B cell (primary cell): ENCODE measurements around the gene TRPC4AP. TPM values are rescaled to one million over a fixed set of nuclear protein-coding genes. Genes with fewer than 3 reads are reported as not detected.

Experiments
- ATAC-seq: fragments of 200-7000 bp; cut with Tn5 transposase; one replicate; pipeline ENCODE4 v1.10.0; 2021; ENCODE audit warnings: low read depth, mild to moderate bottlenecking, moderate number of reproducible peaks, moderate library complexity
- CTCF ChIA-PET: fragments of 350-600 bp; sonication (Branson Sonifier 250); formaldehyde crosslinking; loops from one replicate; lab custom pipeline; 2021; ENCODE audit warnings: antibody characterized with exemption, inconsistent platforms; lab: Charles Lee
- POLR2A ChIA-PET: fragments of 350-600 bp; sonication (Branson Sonifier 250); formaldehyde crosslinking; loops from one replicate; lab custom pipeline; 2021; ENCODE audit warnings: antibody characterized with exemption; lab: Charles Lee
- DNase-seq: peaks from one replicate; pipeline ENCODE4 v3.0.0; 2013
- H2AFZ ChIP-seq: 2 replicates; pipeline ENCODE4 v1.6.1; 2012; ENCODE audit warnings: mild to moderate bottlenecking, low read depth, low read length; ENCODE audit not compliant: insufficient read depth, poor library complexity, severe bottlenecking
- H3K27ac ChIP-seq, 2 donors: 1 replicate in 1 of 2; 2 replicates in 1 of 2; pipeline ENCODE4 v1.5.1; 2012 to 2013; ENCODE audit warnings: low read length in 2 of 2, mild to moderate bottlenecking in 2 of 2, moderate library complexity in 1 of 2
- H3K27me3 ChIP-seq, 4 experiments: fragments of 200-600 bp in 1 of 4; sonication (generic) in 1 of 4; replicated peaks in 1 of 4; 1 replicate in 2 of 4; 2 replicates in 2 of 4; pipeline versions ENCODE4 v1.6.1 to v1.7.0; 2013 to 2016; ENCODE audit warnings: low read length in 3 of 4, mild to moderate bottlenecking in 2 of 4, mixed read lengths in 1 of 4, moderate library complexity in 1 of 4; ENCODE audit not compliant: insufficient read depth in 4 of 4, control insufficient read depth in 3 of 4; ENCODE audit errors: control extremely low read depth in 1 of 4
- H3K36me3 ChIP-seq, 2 experiments: replicated peaks in 1 of 2; 1 replicate in 1 of 2; 2 replicates in 1 of 2; pipeline versions ENCODE4 v1.6.1 to v1.7.1; 2013; ENCODE audit warnings: low read length in 1 of 2; ENCODE audit not compliant: insufficient read depth in 2 of 2, control insufficient read depth in 1 of 2; ENCODE audit errors: control extremely low read depth in 1 of 2, extremely low read depth in 1 of 2
- H3K4me1 ChIP-seq, 2 donors: fragments of 200-600 bp in 1 of 2; sonication (generic) in 1 of 2; 1 replicate in 1 of 2; 2 replicates in 1 of 2; pipeline versions ENCODE4 v1.5.1 to v1.6.1; 2013 to 2017; ENCODE audit warnings: low read length in 2 of 2; ENCODE audit not compliant: control insufficient read depth in 2 of 2, insufficient read depth in 2 of 2
- H3K4me2 ChIP-seq: replicated peaks from 2 replicates; pipeline ENCODE3; 2012; ENCODE audit warnings: mild to moderate bottlenecking, low read depth, low read length; ENCODE audit not compliant: poor library complexity, severe bottlenecking
- H3K4me3 ChIP-seq, 5 experiments: fragments of 200-600 bp in 1 of 5; sonication (generic) in 1 of 5; 1 replicate in 3 of 5; 2 replicates in 2 of 5; pipeline versions ENCODE4 v1.5.1 to v1.7.0; 2011 to 2016; ENCODE audit warnings: low read length in 4 of 5, mild to moderate bottlenecking in 4 of 5, low read depth in 2 of 5, control low read depth in 1 of 5, moderate library complexity in 1 of 5; ENCODE audit not compliant: insufficient read depth in 1 of 5; ENCODE audit errors: control extremely low read depth in 1 of 5, extremely low read depth in 1 of 5
- H3K79me2 ChIP-seq: fragments of 200-600 bp; sonication (generic); one replicate; pipeline ENCODE4 v1.6.0; 2016; ENCODE audit warnings: low read length; ENCODE audit not compliant: control insufficient read depth, insufficient read depth
- H3K9ac ChIP-seq: fragments of 200-600 bp; sonication (generic); 2 replicates; pipeline ENCODE4 v1.6.1; 2017; ENCODE audit warnings: mild to moderate bottlenecking, low read length, moderate library complexity
- H3K9me3 ChIP-seq, 3 donors: one replicate each; pipeline versions ENCODE4 v1.6.1 to v1.7.1; 2013; ENCODE audit warnings: low read length in 2 of 3; ENCODE audit not compliant: control insufficient read depth in 2 of 3, insufficient read depth in 1 of 3; ENCODE audit errors: control extremely low read depth in 1 of 3
- H4K20me1 ChIP-seq: 2 replicates; pipeline ENCODE4 v1.6.0; 2012; ENCODE audit warnings: mild to moderate bottlenecking, low read length; ENCODE audit not compliant: insufficient read depth, control insufficient read depth, poor library complexity, severe bottlenecking
- H3K27ac Mint-ChIP-seq: one replicate; pipeline ENCODE4 v1.8.0; 2021; ENCODE audit warnings: mixed read lengths
- H3K27me3 Mint-ChIP-seq: one replicate; pipeline ENCODE4 v1.8.0; 2021; ENCODE audit warnings: mixed read lengths
- H3K4me1 Mint-ChIP-seq: one replicate; pipeline ENCODE4 v1.8.0; 2021; ENCODE audit warnings: mixed read lengths
- H3K4me3 Mint-ChIP-seq: one replicate; pipeline ENCODE4 v1.8.0; 2021; ENCODE audit warnings: mixed read lengths
- H3K9me3 Mint-ChIP-seq: one replicate; pipeline ENCODE4 v1.8.0; 2022; ENCODE audit warnings: mixed read lengths; ENCODE audit not compliant: insufficient read depth
- CTCF ChIP-seq: fragments of 200-600 bp; IDR thresholded peaks from one replicate; pipeline ENCODE4 v1.8.0; 2022; ENCODE audit warnings: antibody characterized with exemption, mild to moderate bottlenecking
- EZH2 ChIP-seq: IDR thresholded peaks from 2 replicates; pipeline ENCODE4 v1.6.1; 2012; ENCODE audit warnings: borderline replicate concordance, low read depth, mild to moderate bottlenecking, moderate library complexity, low read length; ENCODE audit not compliant: insufficient read depth, poor library complexity, severe bottlenecking
- whole genome bisulfite sequencing: methylation state at CpG from one replicate; pipeline ENCODE4 v1.1.5; 2013; ENCODE audit warnings: missing lambda C conversion rate; ENCODE audit not compliant: insufficient coverage; 5-methylcytosine and 5-hydroxymethylcytosine counted together
- intact Hi-C: fragments of 100-400 bp; cut with micrococcal nuclease; formaldehyde crosslinking; loops from one replicate; pipeline ENCODE4 v1.10.0; 2022
- polyA plus RNA-seq: library from polyadenylated mRNA; depleted of rRNA; stranded (reverse); fragments of >200 nt; gene quantifications from 2 replicates; pipeline ENCODE4 v1.2.3, GENCODE V29; 2012
- total RNA-seq, 2 donors: library from RNA; stranded (reverse); fragments of 120-200 nt in 1 of 2; gene quantifications; 1 replicate in 1 of 2; 2 replicates in 1 of 2; pipeline versions ENCODE4 v1.2.3 to v1.2.4, GENCODE V29; 2013 to 2022

The TRPC4AP gene
- total and polyA plus RNA-seq, 2 donors (not counting 1 experiment from before 2014, with no cell fraction given) = 62.5 to 73.2 TPM

GRCh38 chr20:35066194-35066593 lies 26.4 kb downstream of the TRPC4AP start:
- Histone ChIP-seq H4K20me1 (peaks cover 61% of the 10 kb centered on the region), H3K4me2 (no peak overlapping the region), H3K4me1 (peaks cover 0 to 6% of the 10 kb centered on the region in 2 donors), H3K27ac (no peak overlapping the region), H3K9ac (no peak overlapping the region), H3K4me3 (no peak overlapping the region), H3K9me3 (no peaks in the 10 kb centered on the region), H2AFZ (no peak overlapping the region), H3K79me2 (peaks cover 52% of the 10 kb centered on the region), H3K27me3 (no peaks in the 10 kb centered on the region), H3K36me3 (peaks cover 7 to 26% of the 10 kb centered on the region in 2 experiments)
- ATAC-seq (no peak), DNase-seq (no peak)
- CTCF ChIA-PET = no interaction called here
- TF ChIP-seq CTCF = no peak
- no peak for TF ChIP-seq EZH2
- Mint-ChIP-seq H3K27ac (no peak overlapping the region), H3K4me1 (peaks cover 36% of the 10 kb centered on the region), H3K9me3 (no peaks in the 10 kb centered on the region), H3K4me3 (no peak overlapping the region), H3K27me3 (no peaks in the 10 kb centered on the region)
- intact Hi-C loops = no loop called here
- WGBS = no CpG with 5 or more reads among the region's 6 CpGs
- POLR2A ChIA-PET = no interaction called here

GRCh38 chr20:35065181-35065580 lies 27.4 kb downstream of the TRPC4AP start:
- Histone ChIP-seq H3K4me1 (peaks cover 0 to 6% of the 10 kb centered on the region in 2 donors), H2AFZ (no peak overlapping the region), H3K9ac (no peak overlapping the region), H3K4me3 (no peak overlapping the region), H4K20me1 (peaks cover 61% of the 10 kb centered on the region), H3K27me3 (no peaks in the 10 kb centered on the region), H3K79me2 (peaks cover 60% of the 10 kb centered on the region), H3K4me2 (no peak overlapping the region), H3K27ac (no peak overlapping the region), H3K9me3 (no peaks in the 10 kb centered on the region), H3K36me3 (peaks cover 7 to 29% of the 10 kb centered on the region in 2 experiments)
- ChIA-PET CTCF (no interaction called here), POLR2A (no interaction called here)
- Mint-ChIP-seq H3K27me3 (no peaks in the 10 kb centered on the region), H3K27ac (no peak overlapping the region), H3K4me1 (peaks cover 30% of the 10 kb centered on the region), H3K9me3 (no peaks in the 10 kb centered on the region), H3K4me3 (no peak overlapping the region)
- DNase-seq (no peak), ATAC-seq (no peak)
- TF ChIP-seq CTCF = no peak
- no peak for TF ChIP-seq EZH2
- intact Hi-C loops = no loop called here
